Measurements from ENCODE around the gene PIEZO2.

DNA sequence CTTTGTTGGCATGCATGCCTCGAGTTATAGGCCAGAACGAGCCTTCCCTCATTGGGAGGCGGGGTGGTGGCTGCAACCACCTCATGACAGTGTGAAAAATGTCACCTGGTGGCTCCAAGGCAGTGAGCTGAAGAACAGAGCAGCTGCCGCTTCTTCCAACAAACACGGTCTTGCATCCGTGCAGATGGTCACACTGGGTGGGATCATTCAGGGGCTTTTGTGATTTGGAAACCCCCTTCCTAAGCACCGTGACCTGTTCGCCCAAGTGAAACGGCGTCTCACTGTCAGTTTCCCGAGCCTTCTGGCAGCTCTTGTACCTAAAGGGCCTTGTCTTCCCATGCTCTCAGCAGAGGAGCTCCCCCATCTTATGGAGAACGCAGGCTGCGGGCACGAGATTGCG, 463.9 kb downstream of the PIEZO2 start:
- no peak for TF ChIP-seq POLR2A (IDR thresholded peaks at IDR 0.05)
- TF ChIP-seq, protein P1, sequence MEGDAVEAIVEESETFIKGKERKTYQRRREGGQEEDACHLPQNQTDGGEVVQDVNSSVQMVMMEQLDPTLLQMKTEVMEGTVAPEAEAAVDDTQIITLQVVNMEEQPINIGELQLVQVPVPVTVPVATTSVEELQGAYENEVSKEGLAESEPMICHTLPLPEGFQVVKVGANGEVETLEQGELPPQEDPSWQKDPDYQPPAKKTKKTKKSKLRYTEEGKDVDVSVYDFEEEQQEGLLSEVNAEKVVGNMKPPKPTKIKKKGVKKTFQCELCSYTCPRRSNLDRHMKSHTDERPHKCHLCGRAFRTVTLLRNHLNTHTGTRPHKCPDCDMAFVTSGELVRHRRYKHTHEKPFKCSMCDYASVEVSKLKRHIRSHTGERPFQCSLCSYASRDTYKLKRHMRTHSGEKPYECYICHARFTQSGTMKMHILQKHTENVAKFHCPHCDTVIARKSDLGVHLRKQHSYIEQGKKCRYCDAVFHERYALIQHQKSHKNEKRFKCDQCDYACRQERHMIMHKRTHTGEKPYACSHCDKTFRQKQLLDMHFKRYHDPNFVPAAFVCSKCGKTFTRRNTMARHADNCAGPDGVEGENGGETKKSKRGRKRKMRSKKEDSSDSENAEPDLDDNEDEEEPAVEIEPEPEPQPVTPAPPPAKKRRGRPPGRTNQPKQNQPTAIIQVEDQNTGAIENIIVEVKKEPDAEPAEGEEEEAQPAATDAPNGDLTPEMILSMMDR (IDR thresholded peaks at IDR 0.05 in 4 of 5, conservative IDR thresholded peaks at IDR 0.05 in 1 of 5) = no peak
